HepG2 (cell line): Measurements from ENCODE around the gene YEATS4. TPM values are rescaled to one million over a fixed set of nuclear protein-coding genes. Genes with fewer than 3 reads are reported as not detected.

Experiments
- ATAC-seq: fragments of 200-7000 bp; cut with Tn5 transposase; 3 replicates; pipeline ENCODE4 v1.9.1; 2020; ENCODE audit warnings: mild to moderate bottlenecking, moderate library complexity
- BruUV-seq: library from RNA; stranded (reverse); fragments of 400-500 nt; replicated peaks from 2 replicates; lab custom pipeline; 2021; lab: Mats Ljungman, UMichigan
- CTCF ChIA-PET: fragments of 300-600 bp; formaldehyde crosslinking; extraction: SDS; loops from one replicate; lab custom pipeline; 2021; ENCODE audit warnings: low total read pairs, inconsistent platforms, low intra/inter-chr PET ratio; lab: Yijun Ruan, JAX
- POLR2A ChIA-PET: fragments of 350-600 bp; sonication (Branson Sonifier 250); formaldehyde crosslinking; loops from one replicate; lab custom pipeline; 2020; ENCODE audit warnings: antibody characterized with exemption, inconsistent platforms; lab: Yijun Ruan, JAX
- DNase-seq: peaks from one replicate; pipeline ENCODE4 v3.0.0-alpha.2; 2015; ENCODE audit warnings: low spot score
- FAIRE-seq: peaks from 3 replicates; lab custom pipeline; 2011; peaks lifted over from hg19 to GRCh38; lab: Jason Lieb, UNC
- H2AFZ ChIP-seq: one replicate; pipeline ENCODE4 v1.6.1; 2011; ENCODE audit warnings: low read length, inconsistent platforms
- H3K27ac ChIP-seq: fragments of 300-600 bp; 3 replicates; pipeline ENCODE4 v1.8.0; 2011; ENCODE audit warnings: mixed run types, mild to moderate bottlenecking, mixed read lengths, low read length, inconsistent platforms; ENCODE audit not compliant: insufficient read depth; ENCODE audit errors: extremely low read length
- H3K27me3 ChIP-seq, 2 experiments: fragments of 200-600 bp in 1 of 2; 2 replicates in 1 of 2; 3 replicates in 1 of 2; pipeline versions ENCODE4 v1.6.0 to v1.8.0; 2011; ENCODE audit warnings: low read length in 2 of 2, mild to moderate bottlenecking in 2 of 2, moderate library complexity in 2 of 2, inconsistent platforms in 1 of 2; ENCODE audit not compliant: insufficient read depth in 2 of 2, control insufficient read depth in 1 of 2
- H3K36me3 ChIP-seq, 2 experiments: fragments of 200-600 bp in 1 of 2; replicated peaks in 1 of 2; 2 replicates in 1 of 2; 3 replicates in 1 of 2; pipeline versions ENCODE4 v1.5.1 to v1.8.0; 2011; ENCODE audit warnings: low read length in 2 of 2, inconsistent platforms in 1 of 2; ENCODE audit not compliant: insufficient read depth in 2 of 2, control insufficient read depth in 1 of 2
- H3K4me1 ChIP-seq: 2 replicates; pipeline ENCODE4 v1.5.1; 2012; ENCODE audit warnings: low read length, inconsistent platforms; ENCODE audit not compliant: insufficient read depth
- H3K4me2 ChIP-seq: 2 replicates; pipeline ENCODE4 v1.6.0; 2011; ENCODE audit warnings: low read depth, low read length, inconsistent platforms
- H3K4me3 ChIP-seq, 3 experiments: fragments of 200-600 bp in 1 of 3; sonication (generic), shearing (Covaris generic) in 1 of 3; replicated peaks in 1 of 3; 2 replicates each; pipeline ENCODE4 v1.5.1; 2011 to 2016; ENCODE audit warnings: low read length in 3 of 3, inconsistent platforms in 2 of 3, low read depth in 2 of 3, mild to moderate bottlenecking in 2 of 3, control low read depth in 1 of 3, mixed read lengths in 1 of 3; ENCODE audit not compliant: insufficient read depth in 1 of 3
- H3K79me2 ChIP-seq: one replicate; pipeline ENCODE4 v1.6.1; 2011; ENCODE audit warnings: low read length, inconsistent platforms; ENCODE audit not compliant: insufficient read depth
- H3K9ac ChIP-seq: 2 replicates; pipeline ENCODE4 v1.6.0; 2011; ENCODE audit warnings: mild to moderate bottlenecking, low read depth, low read length, inconsistent platforms; ENCODE audit not compliant: insufficient read depth
- H3K9me3 ChIP-seq: 2 replicates; pipeline ENCODE4 v1.5.1; 2012; ENCODE audit warnings: mild to moderate bottlenecking, low read length
- H4K20me1 ChIP-seq: 2 replicates; pipeline ENCODE4 v1.6.0; 2011; ENCODE audit warnings: inconsistent platforms, mild to moderate bottlenecking, low read length, moderate library complexity; ENCODE audit not compliant: insufficient read depth
- CBFB ChIP-seq: sonication (generic); formaldehyde crosslinking; IDR thresholded peaks from 2 replicates; pipeline ENCODE4 v1.4.0; 2020; ENCODE audit warnings: missing genetic modification reagents
- FOXA1 ChIP-seq, 2 experiments: fragments of 450-650 bp in 1 of 2; sonication (generic) in 1 of 2; formaldehyde crosslinking in 1 of 2; IDR thresholded peaks; 2 replicates each; pipeline versions ENCODE4 v1.4.0 to v1.6.1; 2016 to 2020; ENCODE audit warnings: missing genetic modification reagents in 1 of 2
- HOXA3 ChIP-seq: sonication (generic); formaldehyde crosslinking; IDR thresholded peaks from 2 replicates; pipeline ENCODE4 v1.5.0; 2020; ENCODE audit warnings: missing genetic modification reagents
- JARID2 ChIP-seq: sonication (generic); formaldehyde crosslinking; IDR thresholded peaks from 2 replicates; pipeline ENCODE4 v1.8.1; 2023; ENCODE audit warnings: missing genetic modification reagents, inconsistent platforms; ENCODE audit not compliant: insufficient replicate concordance
- JUN ChIP-seq: sonication (generic); formaldehyde crosslinking; IDR thresholded peaks from 2 replicates; pipeline ENCODE4 v1.4.0; 2020; ENCODE audit warnings: mild to moderate bottlenecking, missing genetic modification reagents
- RAD21 ChIP-seq: fragments of 450-650 bp; formaldehyde crosslinking; IDR thresholded peaks from 2 replicates; pipeline ENCODE4 v1.5.0; 2020; ENCODE audit warnings: mild to moderate bottlenecking
- SP1 ChIP-seq, 2 experiments: fragments of 450-650 bp in 1 of 2; sonication (generic) in 1 of 2; formaldehyde crosslinking in 1 of 2; IDR thresholded peaks; 2 replicates each; pipeline versions ENCODE4 v1.4.0 to v1.6.1; 2016 to 2020; ENCODE audit warnings: missing genetic modification reagents in 1 of 2
- TAF1 ChIP-seq: sonication (generic); formaldehyde crosslinking; IDR thresholded peaks from 2 replicates; pipeline ENCODE4 v1.4.0; 2020; ENCODE audit warnings: missing genetic modification reagents
- THAP11 ChIP-seq: IDR thresholded peaks from 2 replicates; pipeline ENCODE4 v1.6.1; 2016; ENCODE audit warnings: missing biosample characterization, missing genetic modification reagents
- ZFP41 ChIP-seq: sonication (generic); formaldehyde crosslinking; IDR thresholded peaks from 2 replicates; pipeline ENCODE4 v1.4.0; 2020; ENCODE audit warnings: mild to moderate bottlenecking, missing genetic modification reagents, borderline replicate concordance
- ZNF10 ChIP-seq: sonication (generic); formaldehyde crosslinking; IDR thresholded peaks from 2 replicates; pipeline ENCODE4 v1.4.0; 2020; ENCODE audit warnings: mild to moderate bottlenecking, low read depth, missing genetic modification reagents, borderline replicate concordance
- ZNF124 ChIP-seq: sonication (generic); formaldehyde crosslinking; IDR thresholded peaks from 2 replicates; pipeline ENCODE4 v1.4.0; 2020; ENCODE audit warnings: missing genetic modification reagents
- ZNF17 ChIP-seq: sonication (generic); formaldehyde crosslinking; IDR thresholded peaks from 2 replicates; pipeline ENCODE4 v1.5.0; 2020; ENCODE audit warnings: mild to moderate bottlenecking, missing genetic modification reagents
- WGBS: methylation state at CpG from one replicate; pipeline ENCODE4 v1.1.6; 2017; ENCODE audit warnings: low lambda C conversion rate; 5-methylcytosine and 5-hydroxymethylcytosine counted together
- in situ Hi-C: cut with HindIII; loops from 2 replicates; pipeline ENCODE4 v1.10.0; 2017; ENCODE audit warnings: low pct_unique_long_range_greater_than_20kb; ENCODE audit not compliant: extremely low pct_ligation_motif_present
- intact Hi-C: fragments of 100-400 bp; cut with micrococcal nuclease; formaldehyde crosslinking; loops from one replicate; pipeline ENCODE4 v1.10.0; 2022; ENCODE audit not compliant: unreplicated experiment
- polyA plus RNA-seq, 8 experiments: library from polyadenylated mRNA; depleted of rRNA in 3 of 8; stranded (reverse) in 7 of 8; unstranded in 1 of 8; fragments of >200 nt; fragmentation: Illumina TruSeq in 4 of 8; extraction: Trizol in 4 of 8; gene quantifications; 2 replicates each; pipeline versions ENCODE4 v1.2.1 to v1.2.3, GENCODE V29; 2011 to 2016; ENCODE audit warnings: low read depth in 4 of 8, missing spikeins in 1 of 8, mixed read lengths in 1 of 8; ENCODE audit not compliant: insufficient read depth in 1 of 8
- total RNA-seq, 5 experiments: library from RNA; depleted of rRNA; stranded (reverse); fragments of >200 nt; fragmentation: Illumina TruSeq; extraction: Trizol; gene quantifications; 2 replicates each; pipeline ENCODE4 v1.2.3, GENCODE V29; 2016; ENCODE audit warnings: low read depth in 1 of 5
- TF ChIP-seq, protein P1 (sequence below): sonication (generic); formaldehyde crosslinking; conservative IDR thresholded peaks from 2 replicates; pipeline ENCODE4 v1.4.0; 2020; ENCODE audit warnings: missing genetic modification reagents
- TF ChIP-seq, protein P2 (sequence below): sonication (generic); formaldehyde crosslinking; IDR thresholded peaks from 2 replicates; pipeline ENCODE4 v1.4.0; 2020; ENCODE audit warnings: missing genetic modification reagents, borderline replicate concordance
- TF ChIP-seq, protein P3 (sequence below): IDR thresholded peaks from 2 replicates; pipeline ENCODE4 v1.6.1; 2012; ENCODE audit warnings: low read depth, low read length, improper control_type of control experiment

YEATS4 gene
- total and polyA plus RNA-seq, 2 of the 13 experiments (the other 11 are each of a cell fraction or from before 2014, with no cell fraction given) = 16.8 to 45.0 TPM

DNA sequence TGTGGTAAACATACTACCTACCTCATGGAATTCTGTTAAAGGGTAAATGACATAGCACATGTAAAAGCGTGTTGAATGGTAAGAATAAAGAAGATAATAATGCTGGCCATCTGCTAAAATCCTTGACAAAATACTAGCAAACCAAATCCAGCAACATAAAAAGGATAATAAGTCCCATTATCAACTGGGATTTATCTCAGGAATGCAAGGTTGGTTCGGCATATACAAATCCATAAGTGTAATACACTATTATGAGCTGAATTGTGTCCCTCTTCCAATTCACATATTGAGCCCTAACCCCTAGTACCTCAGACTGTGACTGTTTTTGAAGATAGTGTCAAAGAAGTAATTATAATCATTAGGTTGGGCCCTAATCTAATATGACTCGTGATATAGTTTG, 37.4 kb downstream of the YEATS4 start (continued):
- TF ChIP-seq JUN (CRISPR knock-in tag) (no peak), HOXA3 (CRISPR knock-in tag) (no peak), ZFP41 (CRISPR knock-in tag) (no peak), CBFB (CRISPR knock-in tag) (no peak), RAD21 (CRISPR knock-in tag) (no peak), JARID2 (CRISPR knock-in tag) (no peak)

GRCh38 chr12:69397978-69398377, 38.4 kb downstream of the YEATS4 start:
- Histone ChIP-seq H3K27ac (no peak overlapping the region), H3K4me3 (no peak overlapping the region), H2AFZ (no peak overlapping the region), H3K27me3 (no peaks in the 10 kb centered on the region), H4K20me1 (no peaks in the 10 kb centered on the region), H3K79me2 (no peaks in the 10 kb centered on the region), H3K4me1 (no peaks in the 10 kb centered on the region), H3K36me3 (peaks cover 0 to 4% of the 10 kb centered on the region in 2 experiments; a peak in 1 of 5 replicates), H3K4me2 (no peak overlapping the region), H3K9ac (no peak overlapping the region), H3K9me3 (peaks cover 5% of the 10 kb centered on the region; the same call in 1 of the 2 replicates)
- intact Hi-C loops (no loop called here), in situ Hi-C loops (no loop called here)
- 88% methylated on average over 3 of the region's 3 CpGs for WGBS
- FAIRE-seq (no peak), ATAC-seq (no peak), DNase-seq (no peak)
- BruUV-seq = no TSS peak
- ChIA-PET POLR2A (no interaction called here), CTCF (no interaction called here)
- no peak for TF ChIP-seq THAP11
- TF ChIP-seq TAF1 (CRISPR knock-in tag) = no peak
- TF ChIP-seq, protein P1, sequence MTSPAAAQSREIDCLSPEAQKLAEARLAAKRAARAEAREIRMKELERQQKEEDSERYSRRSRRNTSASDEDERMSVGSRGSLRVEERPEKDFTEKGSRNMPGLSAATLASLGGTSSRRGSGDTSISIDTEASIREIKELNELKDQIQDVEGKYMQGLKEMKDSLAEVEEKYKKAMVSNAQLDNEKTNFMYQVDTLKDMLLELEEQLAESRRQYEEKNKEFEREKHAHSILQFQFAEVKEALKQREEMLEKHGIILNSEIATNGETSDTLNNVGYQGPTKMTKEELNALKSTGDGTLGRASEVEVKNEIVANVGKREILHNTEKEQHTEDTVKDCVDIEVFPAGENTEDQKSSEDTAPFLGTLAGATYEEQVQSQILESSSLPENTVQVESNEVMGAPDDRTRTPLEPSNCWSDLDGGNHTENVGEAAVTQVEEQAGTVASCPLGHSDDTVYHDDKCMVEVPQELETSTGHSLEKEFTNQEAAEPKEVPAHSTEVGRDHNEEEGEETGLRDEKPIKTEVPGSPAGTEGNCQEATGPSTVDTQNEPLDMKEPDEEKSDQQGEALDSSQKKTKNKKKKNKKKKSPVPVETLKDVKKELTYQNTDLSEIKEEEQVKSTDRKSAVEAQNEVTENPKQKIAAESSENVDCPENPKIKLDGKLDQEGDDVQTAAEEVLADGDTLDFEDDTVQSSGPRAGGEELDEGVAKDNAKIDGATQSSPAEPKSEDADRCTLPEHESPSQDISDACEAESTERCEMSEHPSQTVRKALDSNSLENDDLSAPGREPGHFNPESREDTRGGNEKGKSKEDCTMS (CRISPR knock-in tag) = no peak
- no peak for TF ChIP-seq ZNF10 (CRISPR knock-in tag)
- no peak for TF ChIP-seq ZNF17 (CRISPR knock-in tag)
- TF ChIP-seq SP1 (IDR thresholded peaks at IDR 0.05) = no peak
- TF ChIP-seq SP1 (CRISPR knock-in tag; IDR thresholded peaks at IDR 0.05) = no peak
- no peak for TF ChIP-seq FOXA1 (IDR thresholded peaks at IDR 0.05)
- no peak for TF ChIP-seq FOXA1 (CRISPR knock-in tag; IDR thresholded peaks at IDR 0.05)
- TF ChIP-seq, protein P2, sequence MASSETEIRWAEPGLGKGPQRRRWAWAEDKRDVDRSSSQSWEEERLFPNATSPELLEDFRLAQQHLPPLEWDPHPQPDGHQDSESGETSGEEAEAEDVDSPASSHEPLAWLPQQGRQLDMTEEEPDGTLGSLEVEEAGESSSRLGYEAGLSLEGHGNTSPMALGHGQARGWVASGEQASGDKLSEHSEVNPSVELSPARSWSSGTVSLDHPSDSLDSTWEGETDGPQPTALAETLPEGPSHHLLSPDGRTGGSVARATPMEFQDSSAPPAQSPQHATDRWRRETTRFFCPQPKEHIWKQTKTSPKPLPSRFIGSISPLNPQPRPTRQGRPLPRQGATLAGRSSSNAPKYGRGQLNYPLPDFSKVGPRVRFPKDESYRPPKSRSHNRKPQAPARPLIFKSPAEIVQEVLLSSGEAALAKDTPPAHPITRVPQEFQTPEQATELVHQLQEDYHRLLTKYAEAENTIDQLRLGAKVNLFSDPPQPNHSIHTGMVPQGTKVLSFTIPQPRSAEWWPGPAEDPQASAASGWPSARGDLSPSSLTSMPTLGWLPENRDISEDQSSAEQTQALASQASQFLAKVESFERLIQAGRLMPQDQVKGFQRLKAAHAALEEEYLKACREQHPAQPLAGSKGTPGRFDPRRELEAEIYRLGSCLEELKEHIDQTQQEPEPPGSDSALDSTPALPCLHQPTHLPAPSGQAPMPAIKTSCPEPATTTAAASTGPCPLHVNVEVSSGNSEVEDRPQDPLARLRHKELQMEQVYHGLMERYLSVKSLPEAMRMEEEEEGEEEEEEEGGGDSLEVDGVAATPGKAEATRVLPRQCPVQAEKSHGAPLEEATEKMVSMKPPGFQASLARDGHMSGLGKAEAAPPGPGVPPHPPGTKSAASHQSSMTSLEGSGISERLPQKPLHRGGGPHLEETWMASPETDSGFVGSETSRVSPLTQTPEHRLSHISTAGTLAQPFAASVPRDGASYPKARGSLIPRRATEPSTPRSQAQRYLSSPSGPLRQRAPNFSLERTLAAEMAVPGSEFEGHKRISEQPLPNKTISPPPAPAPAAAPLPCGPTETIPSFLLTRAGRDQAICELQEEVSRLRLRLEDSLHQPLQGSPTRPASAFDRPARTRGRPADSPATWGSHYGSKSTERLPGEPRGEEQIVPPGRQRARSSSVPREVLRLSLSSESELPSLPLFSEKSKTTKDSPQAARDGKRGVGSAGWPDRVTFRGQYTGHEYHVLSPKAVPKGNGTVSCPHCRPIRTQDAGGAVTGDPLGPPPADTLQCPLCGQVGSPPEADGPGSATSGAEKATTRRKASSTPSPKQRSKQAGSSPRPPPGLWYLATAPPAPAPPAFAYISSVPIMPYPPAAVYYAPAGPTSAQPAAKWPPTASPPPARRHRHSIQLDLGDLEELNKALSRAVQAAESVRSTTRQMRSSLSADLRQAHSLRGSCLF = no peak
- TF ChIP-seq, protein P3, sequence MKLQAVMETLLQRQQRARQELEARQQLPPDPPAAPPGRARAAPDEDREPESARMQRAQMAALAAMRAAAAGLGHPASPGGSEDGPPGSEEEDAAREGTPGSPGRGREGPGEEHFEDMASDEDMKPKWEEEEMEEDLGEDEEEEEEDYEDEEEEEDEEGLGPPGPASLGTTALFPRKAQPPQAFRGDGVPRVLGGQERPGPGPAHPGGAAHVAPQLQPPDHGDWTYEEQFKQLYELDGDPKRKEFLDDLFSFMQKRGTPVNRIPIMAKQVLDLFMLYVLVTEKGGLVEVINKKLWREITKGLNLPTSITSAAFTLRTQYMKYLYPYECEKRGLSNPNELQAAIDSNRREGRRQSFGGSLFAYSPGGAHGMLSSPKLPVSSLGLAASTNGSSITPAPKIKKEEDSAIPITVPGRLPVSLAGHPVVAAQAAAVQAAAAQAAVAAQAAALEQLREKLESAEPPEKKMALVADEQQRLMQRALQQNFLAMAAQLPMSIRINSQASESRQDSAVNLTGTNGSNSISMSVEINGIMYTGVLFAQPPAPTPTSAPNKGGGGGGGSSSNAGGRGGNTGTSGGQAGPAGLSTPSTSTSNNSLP = no peak
- no peak for TF ChIP-seq ZNF124 (CRISPR knock-in tag)
